Chondrocyte (in vitro differentiated cells): ENCODE measurements around the gene SMARCD3. TPM values are rescaled to one million over a fixed set of nuclear protein-coding genes. Genes with fewer than 3 reads are reported as not detected.

Experiments used
- DNase-seq: peaks from one replicate; pipeline ENCODE4 v3.0.0; 2021; ENCODE audit warnings: mixed read lengths, low spot score
- H3K27ac Mint-ChIP-seq: one replicate; pipeline ENCODE4 v1.8.0; 2021; ENCODE audit warnings: mild to moderate bottlenecking, moderate library complexity, mixed read lengths; ENCODE audit not compliant: unreplicated experiment
- H3K27me3 Mint-ChIP-seq: 2 replicates; pipeline ENCODE4 v1.8.0; 2021; ENCODE audit warnings: low read depth, mixed read lengths
- H3K36me3 Mint-ChIP-seq: 2 replicates; pipeline ENCODE4 v1.8.0; 2021; ENCODE audit warnings: low read depth, mixed read lengths
- H3K4me1 Mint-ChIP-seq: 2 replicates; pipeline ENCODE4 v1.8.0; 2021; ENCODE audit warnings: low read depth, mild to moderate bottlenecking, mixed read lengths
- H3K4me3 Mint-ChIP-seq: one replicate; pipeline ENCODE4 v1.8.0; 2021; ENCODE audit warnings: mild to moderate bottlenecking, moderate library complexity, mixed read lengths; ENCODE audit not compliant: unreplicated experiment
- H3K9me3 Mint-ChIP-seq: 2 replicates; pipeline ENCODE4 v1.8.0; 2021; ENCODE audit warnings: low read depth, mixed read lengths
- total RNA-seq: library from RNA; stranded (reverse); gene quantifications from 3 replicates; pipeline ENCODE4 v1.2.1, GENCODE V29; 2021
- TF ChIP-seq, protein P1 (sequence below): fragments of 200-600 bp; sonication (generic); IDR thresholded peaks from 2 replicates; pipeline ENCODE4 v1.5.0; 2021; ENCODE audit warnings: antibody characterized with exemption, mild to moderate bottlenecking, moderate library complexity

SMARCD3 gene
- total RNA-seq, 1 donor from 2014 or later = 120 TPM

DNA sequence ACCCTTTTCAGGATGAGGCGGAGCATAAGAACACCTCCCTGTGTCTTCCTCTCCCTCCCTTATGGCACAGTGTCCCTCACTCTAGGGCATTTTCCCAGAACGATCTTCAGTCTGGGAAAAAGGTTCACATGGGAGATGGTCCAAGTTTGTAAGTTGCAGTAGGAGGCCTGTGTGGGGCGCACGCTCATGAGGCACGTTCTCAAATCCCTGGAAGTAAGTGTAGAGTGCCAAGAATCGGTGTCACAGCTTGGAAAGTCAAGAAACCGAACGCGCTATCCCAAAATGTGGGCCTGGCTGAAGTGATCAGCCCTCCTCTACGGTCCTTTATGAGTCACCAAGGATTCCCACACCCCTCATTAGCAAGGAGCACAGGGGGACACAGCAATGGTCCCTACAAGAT lies 23.9 kb upstream of the SMARCD3 start:
- TF ChIP-seq, protein P1, sequence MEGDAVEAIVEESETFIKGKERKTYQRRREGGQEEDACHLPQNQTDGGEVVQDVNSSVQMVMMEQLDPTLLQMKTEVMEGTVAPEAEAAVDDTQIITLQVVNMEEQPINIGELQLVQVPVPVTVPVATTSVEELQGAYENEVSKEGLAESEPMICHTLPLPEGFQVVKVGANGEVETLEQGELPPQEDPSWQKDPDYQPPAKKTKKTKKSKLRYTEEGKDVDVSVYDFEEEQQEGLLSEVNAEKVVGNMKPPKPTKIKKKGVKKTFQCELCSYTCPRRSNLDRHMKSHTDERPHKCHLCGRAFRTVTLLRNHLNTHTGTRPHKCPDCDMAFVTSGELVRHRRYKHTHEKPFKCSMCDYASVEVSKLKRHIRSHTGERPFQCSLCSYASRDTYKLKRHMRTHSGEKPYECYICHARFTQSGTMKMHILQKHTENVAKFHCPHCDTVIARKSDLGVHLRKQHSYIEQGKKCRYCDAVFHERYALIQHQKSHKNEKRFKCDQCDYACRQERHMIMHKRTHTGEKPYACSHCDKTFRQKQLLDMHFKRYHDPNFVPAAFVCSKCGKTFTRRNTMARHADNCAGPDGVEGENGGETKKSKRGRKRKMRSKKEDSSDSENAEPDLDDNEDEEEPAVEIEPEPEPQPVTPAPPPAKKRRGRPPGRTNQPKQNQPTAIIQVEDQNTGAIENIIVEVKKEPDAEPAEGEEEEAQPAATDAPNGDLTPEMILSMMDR = no peak
- no peak overlapping the region for H3K27ac Mint-ChIP-seq
- peaks cover 3% of the 10 kb centered on the region for H3K36me3 Mint-ChIP-seq
- H3K27me3 Mint-ChIP-seq = no peaks in the 10 kb centered on the region
- no peak for DNase-seq
- no peaks in the 10 kb centered on the region for H3K9me3 Mint-ChIP-seq
- peaks cover 9% of the 10 kb centered on the region for H3K4me1 Mint-ChIP-seq
- no peak overlapping the region for H3K4me3 Mint-ChIP-seq

DNA sequence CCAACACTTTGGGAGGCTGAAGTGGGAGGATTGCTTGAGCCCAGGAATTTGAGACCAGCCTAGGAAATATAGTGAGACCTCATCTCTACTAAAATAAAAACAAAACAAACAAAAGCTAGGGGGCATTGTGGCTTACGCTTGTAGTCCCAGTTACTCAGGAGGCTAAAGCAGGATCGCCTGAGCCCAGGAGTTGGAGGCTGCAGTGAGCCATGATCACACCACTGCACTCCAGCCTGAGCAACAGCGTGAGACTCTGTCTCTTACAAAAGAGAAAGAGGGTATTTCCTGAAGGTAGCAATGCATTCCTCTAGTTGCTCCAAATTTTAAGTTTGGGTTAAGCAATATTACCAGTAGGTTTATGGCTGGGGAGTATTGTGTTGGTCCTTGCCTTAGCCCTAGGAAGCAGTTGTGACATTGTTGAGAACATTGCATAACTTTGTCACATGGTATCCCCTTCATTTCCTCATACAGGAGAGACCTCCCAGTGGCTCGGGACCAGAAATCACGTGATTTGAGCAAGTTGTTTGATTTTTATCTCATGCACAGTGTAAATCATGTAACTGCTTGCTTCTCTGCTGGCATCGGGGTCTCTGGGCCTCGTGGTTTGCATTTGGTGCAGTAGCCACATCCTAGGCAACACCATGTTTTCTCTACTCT lies 23.3 kb upstream of the SMARCD3 start:
- Mint-ChIP-seq H3K9me3 (no peaks in the 10 kb centered on the region), H3K36me3 (peaks cover 3% of the 10 kb centered on the region), H3K27ac (no peak overlapping the region), H3K27me3 (no peaks in the 10 kb centered on the region), H3K4me3 (no peak overlapping the region), H3K4me1 (peaks cover 6% of the 10 kb centered on the region)
- TF ChIP-seq, protein P1 = no peak
- peak; percentile 19 for DNase-seq

DNA sequence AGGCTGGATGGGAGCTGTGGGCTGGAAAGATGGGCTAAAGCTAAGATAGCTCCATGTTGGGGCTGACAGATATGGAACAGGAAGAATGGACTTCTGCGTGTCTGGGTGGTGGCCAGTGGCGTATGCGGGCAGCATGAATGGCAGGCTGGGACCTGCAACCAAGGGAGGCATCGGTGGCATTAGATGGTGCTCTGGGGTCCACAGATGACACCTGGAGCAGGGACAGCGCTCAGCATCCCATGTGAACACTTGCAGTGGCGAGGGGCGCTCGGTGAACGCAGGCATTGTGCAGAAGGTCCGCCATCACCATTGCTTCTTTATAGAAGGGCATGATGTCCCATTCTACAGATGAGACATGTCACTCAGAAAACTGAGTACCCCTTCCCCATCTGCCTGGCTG lies 21.0 kb upstream of the SMARCD3 start:
- no peaks in the 10 kb centered on the region for H3K4me1 Mint-ChIP-seq
- TF ChIP-seq, protein P1 = no peak
- peaks cover under 1% of the 10 kb centered on the region for H3K36me3 Mint-ChIP-seq
- no peak overlapping the region for H3K4me3 Mint-ChIP-seq
- H3K9me3 Mint-ChIP-seq = no peaks in the 10 kb centered on the region
- H3K27me3 Mint-ChIP-seq = no peaks in the 10 kb centered on the region
- no peak overlapping the region for H3K27ac Mint-ChIP-seq
- DNase-seq = no peak

DNA sequence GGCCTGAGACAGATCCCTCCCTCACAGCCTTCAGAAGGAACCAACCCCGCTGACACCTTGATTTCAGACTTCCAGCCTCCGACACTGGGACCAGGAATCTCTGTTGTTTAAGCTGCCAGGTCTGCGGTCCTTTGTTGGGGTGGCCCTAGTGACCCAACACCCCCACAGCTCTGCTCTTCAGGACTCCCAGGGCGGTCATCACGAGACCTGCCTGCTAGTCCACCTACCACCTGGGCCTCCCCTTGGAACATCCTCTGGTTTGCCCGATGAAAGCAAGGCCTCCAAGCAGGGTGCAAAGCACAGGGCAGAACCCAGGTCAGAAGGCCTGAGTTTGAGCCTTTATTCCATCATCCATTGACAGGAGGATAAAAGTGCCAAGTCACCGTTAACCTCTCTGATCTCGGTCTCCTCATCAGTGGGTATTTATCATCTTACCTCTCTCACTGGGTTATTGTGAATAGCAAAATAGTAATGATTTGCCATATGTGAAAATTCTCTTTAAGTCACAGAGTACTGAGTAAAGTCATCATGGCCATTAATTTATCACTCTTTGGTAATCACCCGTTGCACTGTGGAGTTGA lies 16.9 kb upstream of the SMARCD3 start:
- Mint-ChIP-seq H3K36me3 (no peaks in the 10 kb centered on the region), H3K27ac (no peak overlapping the region), H3K4me1 (no peaks in the 10 kb centered on the region), H3K4me3 (no peak overlapping the region), H3K9me3 (no peaks in the 10 kb centered on the region), H3K27me3 (peaks cover 2% of the 10 kb centered on the region)
- TF ChIP-seq, protein P1 = no peak
- no peak for DNase-seq

DNA sequence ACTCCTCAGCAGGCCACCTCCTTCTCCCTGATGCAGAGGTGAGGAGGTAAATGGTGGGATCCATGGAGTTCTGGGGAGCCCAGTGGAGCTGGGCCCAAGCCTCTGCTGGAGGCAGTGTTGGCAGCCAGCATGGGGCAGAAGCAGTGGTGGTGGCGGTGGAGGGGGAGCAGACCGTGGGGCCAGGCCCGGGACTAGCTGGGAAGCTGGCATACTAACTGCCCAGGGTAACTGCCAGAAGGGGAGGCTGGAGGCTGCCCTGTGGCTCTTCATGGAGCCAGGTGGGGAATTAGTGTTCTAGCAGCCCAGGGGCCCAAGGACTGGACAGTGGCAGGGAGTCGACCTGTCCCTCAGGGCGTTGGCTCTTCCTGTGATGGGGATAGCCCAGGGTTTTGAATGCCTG lies 16.1 kb upstream of the SMARCD3 start:
- no peak for DNase-seq
- no peaks in the 10 kb centered on the region for H3K4me1 Mint-ChIP-seq
- TF ChIP-seq, protein P1 = no peak
- no peaks in the 10 kb centered on the region for H3K36me3 Mint-ChIP-seq
- H3K9me3 Mint-ChIP-seq = no peaks in the 10 kb centered on the region
- peaks cover 2% of the 10 kb centered on the region for H3K27me3 Mint-ChIP-seq
- no peak overlapping the region for H3K27ac Mint-ChIP-seq
- H3K4me3 Mint-ChIP-seq = no peak overlapping the region
